NCI-H345 (cell line): ENCODE results near the gene ZMIZ2.
"Not testable (repeated sequence)": the region's sequence is repeated elsewhere in the genome, so short reads cannot be mapped to it uniquely, and the experiment has no call there.

Experiments
- DNase-seq: peaks from one replicate; lab custom pipeline; 2025; lab: John Stamatoyannopoulos, UW

ZMIZ2 gene

GRCh38 chr7:44729949-44730590 lies 18.6 kb upstream of the ZMIZ2 start:
- no peak for DNase-seq

- DNase-seq: not testable (repeated sequence)
Observed at GRCh38 chr7:44732971-44733370, 15.7 kb upstream of the ZMIZ2 start.

GRCh38 chr7:44733708-44734481 lies 14.8 kb upstream of the ZMIZ2 start:
- DNase-seq: no peak

- DNase-seq: no peak
Observed at GRCh38 chr7:44735403-44736165, 13.1 kb upstream of the ZMIZ2 start.

GRCh38 chr7:44736896-44737295 lies 11.8 kb upstream of the ZMIZ2 start:
- DNase-seq: no peak

GRCh38 chr7:44738051-44738723 lies 10.5 kb upstream of the ZMIZ2 start:
- no peak for DNase-seq

GRCh38 chr7:44738876-44739665 lies 9.6 kb upstream of the ZMIZ2 start:
- no peak for DNase-seq

GRCh38 chr7:44740055-44740454 lies 8.6 kb upstream of the ZMIZ2 start:
- no peak for DNase-seq

GRCh38 chr7:44743750-44744149 lies 4.9 kb upstream of the ZMIZ2 start:
- no peak for DNase-seq

GRCh38 chr7:44748948-44749731 lies 493 bp downstream of the ZMIZ2 start:
- DNase-seq: no peak

- DNase-seq: no peak
Observed at GRCh38 chr7:44749992-44750391, 1.3 kb downstream of the ZMIZ2 start.

GRCh38 chr7:44750424-44750823 lies 1.8 kb downstream of the ZMIZ2 start:
- no peak for DNase-seq

- DNase-seq: no peak
Observed at GRCh38 chr7:44750921-44751571, 2.4 kb downstream of the ZMIZ2 start.

GRCh38 chr7:44752822-44753221 lies 4.2 kb downstream of the ZMIZ2 start:
- DNase-seq: no peak

- no peak for DNase-seq
Observed at GRCh38 chr7:44754802-44755697, 6.4 kb downstream of the ZMIZ2 start.

GRCh38 chr7:44755698-44756627 lies 7.3 kb downstream of the ZMIZ2 start:
- DNase-seq: no peak

GRCh38 chr7:44756904-44757303 lies 8.3 kb downstream of the ZMIZ2 start:
- no peak for DNase-seq

- DNase-seq: no peak
Observed at GRCh38 chr7:44757311-44757710, 8.7 kb downstream of the ZMIZ2 start.
